RWPE1 (cell line): ENCODE results near the gene SPATA46.

Source experiments
- CTCF ChIA-PET: fragments of 350-600 bp; sonication (Branson Sonifier 250); formaldehyde crosslinking; extraction: SDS; loops from one replicate; lab custom pipeline; 2021; lab: Yijun Ruan, JAX
- POLR2A ChIA-PET: fragments of 400-600 bp; formaldehyde crosslinking; extraction: SDS; loops from one replicate; lab custom pipeline; 2020; ENCODE audit warnings: antibody characterized with exemption; ENCODE audit not compliant: low non-redundant PET; lab: Yijun Ruan, JAX
- DNase-seq: peaks from one replicate; pipeline ENCODE4 v3.0.0; 2012; ENCODE audit warnings: low spot score
- H3K27ac ChIP-seq: fragments of 450-650 bp; 2 replicates; pipeline ENCODE4 v1.5.1; 2017
- TF ChIP-seq, protein P1 (sequence below): fragments of 450-650 bp; conservative IDR thresholded peaks from 2 replicates; pipeline ENCODE4 v1.5.1; 2017; ENCODE audit warnings: low read depth, mild to moderate bottlenecking

Gene SPATA46

DNA sequence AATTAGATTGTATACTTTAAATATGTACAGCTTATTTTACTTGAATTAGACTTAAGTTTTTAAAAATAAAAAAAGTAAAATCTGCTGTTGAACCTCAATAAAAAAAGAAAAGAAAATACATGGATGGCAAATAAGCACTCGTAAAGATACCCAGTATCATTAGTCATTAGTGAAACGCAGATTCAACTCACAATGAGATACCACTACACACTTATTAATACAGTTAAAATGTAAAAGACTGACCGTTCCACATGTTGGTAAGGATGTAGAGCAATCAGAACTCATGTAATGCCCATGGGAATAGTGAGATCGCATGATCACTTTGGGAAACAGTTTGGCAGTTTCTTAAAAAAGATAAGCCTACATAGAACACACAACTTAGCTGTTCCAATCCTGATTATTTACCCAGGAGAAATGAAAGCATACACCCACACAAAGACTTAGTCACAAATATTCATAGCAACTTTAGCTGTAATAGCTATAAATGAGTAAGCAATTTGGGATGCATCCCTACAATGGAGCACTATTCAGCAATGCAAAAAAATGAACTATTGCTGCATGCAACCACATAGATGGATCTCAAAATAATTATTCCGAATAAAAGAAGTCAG is 28.0 kb upstream of the SPATA46 start:
- DNase-seq: no peak
- TF ChIP-seq, protein P1, sequence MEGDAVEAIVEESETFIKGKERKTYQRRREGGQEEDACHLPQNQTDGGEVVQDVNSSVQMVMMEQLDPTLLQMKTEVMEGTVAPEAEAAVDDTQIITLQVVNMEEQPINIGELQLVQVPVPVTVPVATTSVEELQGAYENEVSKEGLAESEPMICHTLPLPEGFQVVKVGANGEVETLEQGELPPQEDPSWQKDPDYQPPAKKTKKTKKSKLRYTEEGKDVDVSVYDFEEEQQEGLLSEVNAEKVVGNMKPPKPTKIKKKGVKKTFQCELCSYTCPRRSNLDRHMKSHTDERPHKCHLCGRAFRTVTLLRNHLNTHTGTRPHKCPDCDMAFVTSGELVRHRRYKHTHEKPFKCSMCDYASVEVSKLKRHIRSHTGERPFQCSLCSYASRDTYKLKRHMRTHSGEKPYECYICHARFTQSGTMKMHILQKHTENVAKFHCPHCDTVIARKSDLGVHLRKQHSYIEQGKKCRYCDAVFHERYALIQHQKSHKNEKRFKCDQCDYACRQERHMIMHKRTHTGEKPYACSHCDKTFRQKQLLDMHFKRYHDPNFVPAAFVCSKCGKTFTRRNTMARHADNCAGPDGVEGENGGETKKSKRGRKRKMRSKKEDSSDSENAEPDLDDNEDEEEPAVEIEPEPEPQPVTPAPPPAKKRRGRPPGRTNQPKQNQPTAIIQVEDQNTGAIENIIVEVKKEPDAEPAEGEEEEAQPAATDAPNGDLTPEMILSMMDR: no peak
- POLR2A ChIA-PET: no interaction called here
- H3K27ac ChIP-seq: no peak overlapping the region
- CTCF ChIA-PET: interaction anchor here (0.6 kb wide), 1 partner anchor 67 kb away, joined by 4 read pairs; no protein-coding TSS in a partner anchor

DNA sequence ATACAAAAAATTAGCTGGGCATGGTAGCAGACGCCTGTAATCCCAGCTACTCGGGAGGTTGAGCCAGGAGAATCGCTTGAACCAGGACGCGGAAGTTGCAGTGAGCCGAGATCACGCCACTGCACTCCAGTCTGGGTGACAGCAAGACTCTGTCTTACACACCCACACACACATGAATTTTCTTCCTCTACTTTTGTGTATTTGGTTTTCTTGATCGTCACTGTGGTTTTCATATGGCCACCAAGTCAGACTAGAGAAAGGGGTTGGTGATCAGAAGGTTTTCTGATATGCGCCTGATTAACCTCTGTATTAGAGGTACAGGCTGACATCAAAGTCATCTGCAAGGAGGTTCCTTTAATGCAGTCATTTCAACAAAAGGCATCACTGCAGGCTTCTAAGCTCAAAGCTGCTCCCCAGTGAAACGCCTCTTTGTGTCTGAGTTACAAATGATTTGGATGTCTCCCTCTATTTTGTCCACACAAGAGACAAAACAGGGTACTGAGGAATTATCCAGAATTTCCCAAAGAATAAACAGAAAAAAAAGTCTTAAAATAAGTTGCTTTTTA is 24.2 kb upstream of the SPATA46 start:
- TF ChIP-seq, protein P1: no peak
- DNase-seq: no peak
- ChIA-PET CTCF (no interaction called here), POLR2A (no interaction called here)
- H3K27ac ChIP-seq: no peak overlapping the region

DNA sequence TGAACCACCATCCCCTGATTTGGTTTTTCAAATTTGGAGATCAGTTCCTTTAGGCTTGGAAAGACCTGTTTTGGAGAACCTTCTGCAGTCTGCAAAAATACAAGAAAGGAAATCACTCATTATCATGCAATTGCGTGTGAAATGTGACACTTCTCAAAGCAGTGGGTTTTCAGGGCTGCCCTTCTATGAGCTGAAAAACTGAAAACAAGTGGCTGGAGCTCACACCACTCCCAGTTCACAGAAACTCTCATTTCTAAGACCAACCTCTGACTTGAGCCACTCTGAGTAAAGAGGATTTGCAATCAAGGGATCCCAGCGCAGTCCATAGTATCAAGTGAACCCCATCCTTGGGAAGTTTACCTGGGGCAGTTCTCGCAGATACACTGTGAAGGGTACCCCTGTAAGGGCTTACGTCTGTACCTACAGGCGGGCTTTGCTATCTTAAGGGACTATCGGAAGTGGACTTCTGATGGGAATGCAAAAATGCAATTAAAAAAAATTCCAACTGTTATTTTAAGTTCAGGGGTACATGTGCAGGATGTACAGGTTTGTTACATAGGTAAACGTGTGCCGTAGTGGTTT is 22.4 kb upstream of the SPATA46 start:
- ChIA-PET POLR2A (no interaction called here), CTCF (interaction anchor here (0.5 kb wide), 1 partner anchor 338 kb away, joined by 3 read pairs; no protein-coding TSS in a partner anchor)
- TF ChIP-seq, protein P1: no peak
- H3K27ac ChIP-seq: no peak overlapping the region
- no peak for DNase-seq

DNA sequence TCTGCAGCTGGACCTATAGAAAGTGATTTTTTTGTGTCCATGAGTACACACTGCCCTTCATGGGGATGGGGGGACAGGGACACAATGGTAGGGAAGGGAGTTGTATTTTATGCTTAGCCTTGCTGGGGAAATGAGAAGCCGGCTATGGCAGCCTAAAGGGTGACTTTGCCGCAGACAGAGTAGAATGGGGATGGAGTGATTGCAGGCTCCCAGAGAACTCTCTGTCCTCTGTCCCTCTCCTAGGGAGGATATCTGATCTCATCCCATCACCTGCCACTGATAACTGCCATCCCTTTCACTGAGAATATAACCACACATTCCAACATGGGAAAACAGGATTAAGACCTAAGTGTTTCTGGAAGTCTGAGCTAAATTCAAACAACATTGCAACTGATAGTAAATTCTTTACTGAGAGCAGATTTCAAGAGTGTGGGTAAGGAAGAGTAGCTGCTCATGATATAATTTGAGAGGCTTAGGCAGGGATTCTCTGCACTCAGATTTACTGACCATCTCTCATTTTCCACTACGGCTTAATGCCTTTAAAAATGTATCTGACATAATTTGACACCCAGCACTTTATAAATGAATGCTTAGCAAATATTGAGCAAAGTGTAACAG is 21.4 kb upstream of the SPATA46 start:
- TF ChIP-seq, protein P1: no peak
- DNase-seq: no peak
- POLR2A ChIA-PET: no interaction called here
- CTCF ChIA-PET: no interaction called here
- H3K27ac ChIP-seq: no peak overlapping the region

DNA sequence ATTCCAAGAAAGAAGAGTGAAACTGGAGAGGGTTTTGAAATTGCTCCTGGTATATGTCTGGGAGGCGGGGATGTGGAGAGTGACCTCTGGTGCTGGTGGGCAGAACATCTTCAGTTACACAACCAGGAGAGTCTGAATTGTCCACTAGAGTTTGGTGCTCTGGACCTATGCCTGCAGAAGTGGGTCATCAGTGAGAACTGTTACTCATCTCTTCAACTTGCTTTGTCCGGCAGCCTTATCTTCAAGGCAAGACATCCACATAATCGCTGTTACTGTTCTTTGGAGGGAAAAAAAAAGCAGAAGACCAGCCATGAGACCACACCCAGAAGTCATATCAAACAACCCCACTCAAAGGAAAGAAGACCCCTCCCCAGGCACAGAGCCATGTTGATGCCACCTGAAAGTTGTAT is 20.4 kb upstream of the SPATA46 start:
- H3K27ac ChIP-seq: no peak overlapping the region
- no peak for DNase-seq
- POLR2A ChIA-PET: no interaction called here
- TF ChIP-seq, protein P1: no peak
- CTCF ChIA-PET: no interaction called here

DNA sequence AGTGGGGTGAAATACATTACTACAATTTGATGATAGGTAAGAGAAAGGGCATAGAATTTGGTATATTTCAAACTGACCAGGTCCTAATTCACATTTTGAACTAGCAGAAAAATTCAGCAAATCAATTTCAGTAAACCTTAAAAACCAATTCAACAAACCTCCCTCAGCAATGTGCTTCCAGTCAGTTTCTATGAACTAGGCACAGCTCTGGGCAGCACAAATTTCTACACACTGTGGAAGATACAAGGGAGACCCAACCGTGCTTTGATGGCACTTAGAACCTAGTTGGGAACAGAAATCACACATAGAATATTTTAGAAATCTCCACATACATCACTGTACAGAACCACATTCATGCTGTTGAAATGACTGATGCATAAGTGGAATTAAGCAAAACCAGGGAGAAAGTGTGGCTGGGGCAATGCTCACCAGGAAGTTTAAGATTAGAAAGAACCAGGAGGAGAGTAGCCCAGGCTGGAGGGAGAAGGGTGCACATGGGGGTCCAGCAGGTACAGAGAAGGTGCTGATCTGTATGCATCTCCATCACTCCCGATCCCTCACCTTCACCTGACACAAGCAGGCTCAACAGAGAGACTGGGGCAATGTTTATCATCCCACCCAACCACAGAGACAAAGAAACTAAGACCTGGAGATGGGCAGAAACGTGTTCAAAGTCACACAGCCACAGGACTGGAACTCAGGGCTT is 19.7 kb upstream of the SPATA46 start:
- POLR2A ChIA-PET: no interaction called here

More for the DNA sequence above, 19.7 kb upstream of the SPATA46 start:
- CTCF ChIA-PET: no interaction called here
- no peak for DNase-seq
- TF ChIP-seq, protein P1: no peak
- H3K27ac ChIP-seq: no peak overlapping the region
